Measurements from ENCODE around the gene KRCC1.
"Not testable (repeated sequence)": the region's sequence is repeated elsewhere in the genome, so short reads cannot be mapped to it uniquely, and the experiment has no call there.

The KRCC1 gene

GRCh38 chr2:88077080-88077479, 21.5 kb upstream of the KRCC1 start:
- no peak for DNase-seq (ENCODE audit: low read depth in 4 of 4, low spot score in 1 of 4)

- DNase-seq (ENCODE audit: low read depth in 4 of 4, low spot score in 1 of 4): no peak
Observed at GRCh38 chr2:88074854-88075292, 19.3 kb upstream of the KRCC1 start.

- no peak for DNase-seq (ENCODE audit: low read depth in 4 of 4, low spot score in 1 of 4)
Observed at GRCh38 chr2:88074150-88074549, 18.6 kb upstream of the KRCC1 start.

- DNase-seq (ENCODE audit: low read depth in 4 of 4, low spot score in 1 of 4): no peak
Observed at GRCh38 chr2:88071365-88071764, 15.8 kb upstream of the KRCC1 start.

GRCh38 chr2:88070055-88070454, 14.5 kb upstream of the KRCC1 start:
- DNase-seq (ENCODE audit: low read depth in 4 of 4, low spot score in 1 of 4): no peak

- no peak for DNase-seq (ENCODE audit: low read depth in 4 of 4, low spot score in 1 of 4)
Observed at GRCh38 chr2:88069117-88069516, 13.5 kb upstream of the KRCC1 start.

- DNase-seq (ENCODE audit: low read depth in 4 of 4, low spot score in 1 of 4): no peak
Observed at GRCh38 chr2:88068044-88068443, 12.5 kb upstream of the KRCC1 start.

- no peak for DNase-seq (ENCODE audit: low read depth in 4 of 4, low spot score in 1 of 4)
Observed at GRCh38 chr2:88067598-88067997, 12.0 kb upstream of the KRCC1 start, which contains the start of gene SMYD1. SMYD1 (plus strand) TSS chr2:88067825; CDS start chr2:88067865, 40 bp downstream.

GRCh38 chr2:88067189-88067588, 11.6 kb upstream of the KRCC1 start:
- no peak for DNase-seq (ENCODE audit: low read depth in 4 of 4, low spot score in 1 of 4)

GRCh38 chr2:88066543-88066942, 11.0 kb upstream of the KRCC1 start:
- DNase-seq (ENCODE audit: low read depth in 4 of 4, low spot score in 1 of 4): no peak

GRCh38 chr2:88061295-88061694, 5.7 kb upstream of the KRCC1 start:
- DNase-seq (ENCODE audit: low read depth in 4 of 4, low spot score in 1 of 4): no peak

- DNase-seq (ENCODE audit: low read depth in 4 of 4, low spot score in 1 of 4): no peak
Observed at GRCh38 chr2:88060907-88061275, 5.3 kb upstream of the KRCC1 start.

GRCh38 chr2:88059979-88060906, 4.7 kb upstream of the KRCC1 start:
- no peak for DNase-seq (ENCODE audit: low read depth in 4 of 4, low spot score in 1 of 4)

- DNase-seq (ENCODE audit: low read depth in 4 of 4, low spot score in 1 of 4): no peak
Observed at GRCh38 chr2:88058191-88058590, 2.6 kb upstream of the KRCC1 start.

- no peak for DNase-seq (ENCODE audit: low read depth in 4 of 4, low spot score in 1 of 4)
Observed at GRCh38 chr2:88057437-88057844, 1.9 kb upstream of the KRCC1 start.

GRCh38 chr2:88054782-88055370, 707 bp downstream of the KRCC1 start:
- no peak for DNase-seq (ENCODE audit: low read depth in 4 of 4, low spot score in 1 of 4)

GRCh38 chr2:88053934-88054781, 1.4 kb downstream of the KRCC1 start:
- DNase-seq (ENCODE audit: low read depth in 4 of 4, low spot score in 1 of 4): no peak

- DNase-seq (ENCODE audit: low read depth in 4 of 4, low spot score in 1 of 4): no peak
Observed at GRCh38 chr2:88053296-88053695, 2.3 kb downstream of the KRCC1 start.

GRCh38 chr2:88051792-88052191, 3.8 kb downstream of the KRCC1 start:
- DNase-seq (ENCODE audit: low read depth in 4 of 4, low spot score in 1 of 4): no peak

GRCh38 chr2:88049622-88050021, 6.0 kb downstream of the KRCC1 start:
- no peak for DNase-seq (ENCODE audit: low read depth in 4 of 4, low spot score in 1 of 4)

- DNase-seq (ENCODE audit: low read depth in 4 of 4, low spot score in 1 of 4): no peak
Observed at GRCh38 chr2:88048541-88048940, 7.0 kb downstream of the KRCC1 start.

GRCh38 chr2:88045561-88045960, 10.0 kb downstream of the KRCC1 start:
- DNase-seq (ENCODE audit: low read depth in 4 of 4, low spot score in 1 of 4): not testable (repeated sequence)
